ENCODE measurements around the gene PANK4. TPM values are rescaled to one million over a fixed set of nuclear protein-coding genes. Genes with fewer than 3 reads are reported as not detected.
"Not testable (repeated sequence)": the region's sequence is repeated elsewhere in the genome, so short reads cannot be mapped to it uniquely, and the experiment has no call there.

The PANK4 gene
- total RNA-seq, 2 experiments from 2014 or later = 32.4 to 39.2 TPM

GRCh38 chr1:2557482-2558400 lies 31.3 kb upstream of the PANK4 start:
- peak overlapping the region; percentile 98 for H3K4me3 Mint-ChIP-seq
- H3K27ac Mint-ChIP-seq = peak overlapping the region; percentile 98
- no peaks in the 10 kb centered on the region for H3K27me3 Mint-ChIP-seq
- no peak for ATAC-seq
- no peaks in the 10 kb centered on the region for H3K9me3 Mint-ChIP-seq (ENCODE audit: low read depth)
- no peak for DNase-seq
- peaks cover 39% of the 10 kb centered on the region for H3K4me1 Mint-ChIP-seq
- POLR2A ChIA-PET = interaction anchor here (2.2 kb wide), 1 partner anchor 27 kb away, joined by 23 read pairs; the partner anchor contains the start of gene PRXL2B
- CTCF ChIA-PET = interaction anchor here (0.6 to 3.6 kb wide), 2 partner anchors 27 to 541 kb away, joined by 3 to 25 read pairs; partner anchors contain the start of gene PRXL2B
- intact Hi-C loops (cut with DNase I, micrococcal nuclease) = loop anchor here (2.0 to 5.0 kb wide), 3 partner anchors 85 to 230 kb away; no protein-coding TSS in a partner anchor
- H3K36me3 Mint-ChIP-seq (ENCODE audit: low read depth) = peaks cover 35% of the 10 kb centered on the region

GRCh38 chr1:2556678-2557481 lies 30.5 kb upstream of the PANK4 start:
- DNase-seq = peak; percentile 58
- ChIA-PET POLR2A (interaction anchor here (0.6 to 2.2 kb wide), 4 partner anchors 9 to 31 kb away, joined by 3 to 23 read pairs (median 8); partner anchors contain the start of gene PRXL2B), CTCF (interaction anchor here (0.6 to 3.6 kb wide), 7 partner anchors 10 to 542 kb away, joined by 3 to 25 read pairs (median 4); partner anchors contain the start of genes PANK4 and PRXL2B)
- H3K27me3 Mint-ChIP-seq = no peaks in the 10 kb centered on the region
- H3K9me3 Mint-ChIP-seq (ENCODE audit: low read depth) = no peaks in the 10 kb centered on the region
- peak overlapping the region; percentile 98 for H3K27ac Mint-ChIP-seq
- ATAC-seq = peak; percentile 1
- intact Hi-C loops (cut with DNase I, micrococcal nuclease) = loop anchor here (1.0 to 5.0 kb wide), 8 partner anchors 9 to 230 kb away; partner anchors contain the start of gene PRXL2B (in 1 of the 2)
- peak overlapping the region; percentile 98 for H3K4me3 Mint-ChIP-seq
- peaks cover 39% of the 10 kb centered on the region for H3K4me1 Mint-ChIP-seq
- peaks cover 35% of the 10 kb centered on the region for H3K36me3 Mint-ChIP-seq (ENCODE audit: low read depth)

GRCh38 chr1:2556277-2556677 lies 29.9 kb upstream of the PANK4 start, which contains the start of gene TNFRSF14:
TNFRSF14 (plus strand) TSS chr1:2556371; CDS start chr1:2556665, 294 bp downstream.
- no peaks in the 10 kb centered on the region for H3K9me3 Mint-ChIP-seq (ENCODE audit: low read depth)
- DNase-seq (peak; percentile 85), ATAC-seq (peak; percentile 61)
- H3K4me1 Mint-ChIP-seq = peaks cover 36% of the 10 kb centered on the region
- ChIA-PET CTCF (interaction anchor here (0.6 to 3.6 kb wide), 6 partner anchors 9 to 255 kb away, joined by 3 to 25 read pairs (median 4); partner anchors contain the start of genes PANK4 and PRXL2B), POLR2A (interaction anchor here (0.6 to 2.2 kb wide), 6 partner anchors 9 to 31 kb away, joined by 3 to 23 read pairs (median 4); partner anchors contain the start of gene PRXL2B)
- peak within 1 kb of the TSS; percentile 98 for H3K27ac Mint-ChIP-seq
- H3K36me3 Mint-ChIP-seq (ENCODE audit: low read depth) = peaks cover 32% of the 10 kb centered on the region
- peak within 1 kb of the TSS; percentile 98 for H3K4me3 Mint-ChIP-seq
- intact Hi-C loops (cut with DNase I, micrococcal nuclease) = loop anchor here (1.0 to 5.0 kb wide), 8 partner anchors 8 to 231 kb away; partner anchors contain the start of gene PRXL2B (in 1 of the 2)
- H3K27me3 Mint-ChIP-seq = no peaks in the 10 kb centered on the region

- CTCF ChIA-PET = interaction anchor here (1.1 to 3.6 kb wide), 5 partner anchors 8 to 30 kb away, joined by 3 to 25 read pairs (median 4); partner anchors contain the start of genes PANK4 and PRXL2B
- Mint-ChIP-seq H3K9me3 (ENCODE audit: low read depth) (no peaks in the 10 kb centered on the region), H3K36me3 (ENCODE audit: low read depth) (peaks cover 30% of the 10 kb centered on the region), H3K4me3 (peak overlapping the region; percentile 98), H3K4me1 (peaks cover 34% of the 10 kb centered on the region), H3K27ac (peak overlapping the region; percentile 98), H3K27me3 (no peaks in the 10 kb centered on the region)
- peak; percentile 74 for ATAC-seq
- intact Hi-C loops (cut with DNase I, micrococcal nuclease) = loop anchor here (1.0 to 5.0 kb wide), 8 partner anchors 7 to 232 kb away; partner anchors contain the start of gene PRXL2B (in 1 of the 2)
- peak; percentile 92 for DNase-seq
- POLR2A ChIA-PET = interaction anchor here (0.6 to 2.2 kb wide), 5 partner anchors 8 to 29 kb away, joined by 3 to 23 read pairs (median 5); partner anchors contain the start of gene PRXL2B
These were observed 29.4 kb upstream of the PANK4 start for GRCh38 chr1:2555634-2556276.

GRCh38 chr1:2554621-2555387 lies 28.4 kb upstream of the PANK4 start:
- Mint-ChIP-seq H3K27me3 (no peaks in the 10 kb centered on the region), H3K27ac (peak overlapping the region; percentile 98), H3K4me1 (peaks cover 35% of the 10 kb centered on the region), H3K4me3 (peak overlapping the region; percentile 98), H3K36me3 (ENCODE audit: low read depth) (peaks cover 28% of the 10 kb centered on the region), H3K9me3 (ENCODE audit: low read depth) (no peaks in the 10 kb centered on the region)
- ATAC-seq (peak; percentile 28), DNase-seq (peak; percentile 79)
- POLR2A ChIA-PET = no interaction called here
- intact Hi-C loops (cut with DNase I, micrococcal nuclease) = loop anchor here in 1 of 2 experiments (5.0 kb wide), 1 partner anchor 232 kb away; no protein-coding TSS in a partner anchor
- CTCF ChIA-PET = interaction anchor here (3.6 kb wide), 1 partner anchor 30 kb away, joined by 25 read pairs; the partner anchor contains the start of gene PRXL2B

GRCh38 chr1:2553871-2554620 lies 27.6 kb upstream of the PANK4 start:
- Mint-ChIP-seq H3K9me3 (ENCODE audit: low read depth) (no peaks in the 10 kb centered on the region), H3K4me1 (peaks cover 38% of the 10 kb centered on the region), H3K27me3 (no peaks in the 10 kb centered on the region), H3K36me3 (ENCODE audit: low read depth) (peaks cover 28% of the 10 kb centered on the region), H3K27ac (peak overlapping the region; percentile 98), H3K4me3 (peak overlapping the region; percentile 98)
- intact Hi-C loops (cut with DNase I, micrococcal nuclease) = no loop called here
- DNase-seq (no peak), ATAC-seq (no peak)
- ChIA-PET CTCF (interaction anchor here (3.6 kb wide), 1 partner anchor 31 kb away, joined by 25 read pairs; the partner anchor contains the start of gene PRXL2B), POLR2A (no interaction called here)

- POLR2A ChIA-PET; intact Hi-C loops (cut with DNase I, micrococcal nuclease); H3K27me3 Mint-ChIP-seq; CTCF ChIA-PET; H3K9me3 Mint-ChIP-seq (ENCODE audit: low read depth); H3K4me3 Mint-ChIP-seq; H3K27ac Mint-ChIP-seq; ATAC-seq; DNase-seq: not testable (repeated sequence)
- peaks cover 23% of the 10 kb centered on the region for H3K36me3 Mint-ChIP-seq (ENCODE audit: low read depth)
- peaks cover 35% of the 10 kb centered on the region for H3K4me1 Mint-ChIP-seq
These were observed 26.7 kb upstream of the PANK4 start for GRCh38 chr1:2553076-2553475.

GRCh38 chr1:2552189-2552588 lies 25.8 kb upstream of the PANK4 start:
- peaks cover 18% of the 10 kb centered on the region for H3K36me3 Mint-ChIP-seq (ENCODE audit: low read depth)
- peaks cover 32% of the 10 kb centered on the region for H3K4me1 Mint-ChIP-seq
- no peak overlapping the region for H3K27ac Mint-ChIP-seq
- ATAC-seq (no peak), DNase-seq (no peak)
- no peaks in the 10 kb centered on the region for H3K27me3 Mint-ChIP-seq
- POLR2A ChIA-PET = no interaction called here
- CTCF ChIA-PET = no interaction called here
- no peak overlapping the region for H3K4me3 Mint-ChIP-seq
- intact Hi-C loops (cut with DNase I, micrococcal nuclease) = no loop called here
- H3K9me3 Mint-ChIP-seq (ENCODE audit: low read depth) = no peaks in the 10 kb centered on the region

- intact Hi-C loops (cut with DNase I, micrococcal nuclease); POLR2A ChIA-PET; H3K27ac Mint-ChIP-seq; H3K4me3 Mint-ChIP-seq; ATAC-seq; H3K27me3 Mint-ChIP-seq; H3K9me3 Mint-ChIP-seq (ENCODE audit: low read depth); DNase-seq: not testable (repeated sequence)
- peaks cover 32% of the 10 kb centered on the region for H3K4me1 Mint-ChIP-seq
- CTCF ChIA-PET = interaction anchor here (0.5 kb wide), 1 partner anchor 251 kb away, joined by 3 read pairs; no protein-coding TSS in a partner anchor
- peaks cover 12% of the 10 kb centered on the region for H3K36me3 Mint-ChIP-seq (ENCODE audit: low read depth)
These were observed 25.1 kb upstream of the PANK4 start for GRCh38 chr1:2551544-2551943.

Measured in activated CD4-positive, alpha-beta T cell treated with anti-CD3 and anti-CD28 coated beads for 36 hours (primary cell).